Neuronal stem cell (in vitro differentiated cells): ENCODE results near the gene SLC6A6.

Experiments used
- DNase-seq: peaks from one replicate; pipeline ENCODE4 v3.0.0-alpha.2; 2013; ENCODE audit warnings: low spot score
- H2AFZ ChIP-seq: one replicate; pipeline ENCODE4 v1.6.1; 2013; ENCODE audit warnings: mild to moderate bottlenecking, low read length, inconsistent platforms
- H2AK5ac ChIP-seq: 2 replicates; pipeline ENCODE4 v1.6.1; 2013; ENCODE audit warnings: low read depth, mild to moderate bottlenecking, inconsistent platforms, low read length, moderate library complexity, mixed read lengths
- H2BK120ac ChIP-seq: 2 replicates; pipeline ENCODE4 v1.6.1; 2013; ENCODE audit warnings: low read depth, mild to moderate bottlenecking, inconsistent platforms, low read length, moderate library complexity, mixed read lengths
- H2BK12ac ChIP-seq: one replicate; pipeline ENCODE4 v1.6.1; 2013; ENCODE audit warnings: low read length, inconsistent platforms
- H2BK15ac ChIP-seq: 2 replicates; pipeline ENCODE4 v1.6.1; 2013; ENCODE audit warnings: mild to moderate bottlenecking, low read length, inconsistent platforms, mixed read lengths
- H2BK5ac ChIP-seq: one replicate; pipeline ENCODE4 v1.6.1; 2013; ENCODE audit warnings: inconsistent platforms, mild to moderate bottlenecking, low read length, moderate library complexity
- H3K14ac ChIP-seq: one replicate; pipeline ENCODE4 v1.6.1; 2013; ENCODE audit warnings: low read length, inconsistent platforms
- H3K18ac ChIP-seq: 2 replicates; pipeline ENCODE4 v1.6.1; 2013; ENCODE audit warnings: low read length, inconsistent platforms
- H3K23ac ChIP-seq: 2 replicates; pipeline ENCODE4 v1.6.1; 2013; ENCODE audit warnings: low read depth, mild to moderate bottlenecking, mixed read lengths, low read length, inconsistent platforms; ENCODE audit not compliant: poor library complexity
- H3K27ac ChIP-seq: replicated peaks from 3 replicates; pipeline ENCODE4 v1.5.1; 2013; ENCODE audit warnings: low read length, inconsistent platforms
- H3K27me3 ChIP-seq, 3 experiments: 2 replicates each; pipeline ENCODE4 v1.6.1; 2013; ENCODE audit warnings: low read length in 3 of 3, mild to moderate bottlenecking in 2 of 3, inconsistent platforms in 1 of 3, low read depth in 1 of 3, mixed read lengths in 1 of 3, moderate library complexity in 1 of 3; ENCODE audit not compliant: control insufficient read depth in 3 of 3, insufficient read depth in 3 of 3
- H3K36me3 ChIP-seq, 2 donors: replicated peaks in 1 of 2; 2 replicates each; pipeline ENCODE4 v1.6.1; 2013; ENCODE audit warnings: low read length in 2 of 2; ENCODE audit not compliant: control insufficient read depth in 2 of 2, insufficient read depth in 2 of 2
- H3K4ac ChIP-seq: 2 replicates; pipeline ENCODE4 v1.6.1; 2013; ENCODE audit warnings: inconsistent platforms, mild to moderate bottlenecking, low read length, moderate library complexity
- H3K4me1 ChIP-seq, 2 donors: 1 replicate in 1 of 2; 2 replicates in 1 of 2; pipeline ENCODE4 v1.6.1; 2013; ENCODE audit warnings: low read length in 2 of 2, low read depth in 1 of 2; ENCODE audit not compliant: control insufficient read depth in 2 of 2, insufficient read depth in 1 of 2
- H3K4me2 ChIP-seq: one replicate; pipeline ENCODE4 v1.6.1; 2013; ENCODE audit warnings: mild to moderate bottlenecking, low read length, inconsistent platforms; ENCODE audit not compliant: insufficient read depth, poor library complexity, severe bottlenecking
- H3K4me3 ChIP-seq, 2 donors: 2 replicates each; pipeline ENCODE4 v1.5.1; 2013; ENCODE audit warnings: low read length in 2 of 2, mild to moderate bottlenecking in 2 of 2, inconsistent platforms in 1 of 2, moderate library complexity in 1 of 2
- H3K79me1 ChIP-seq: one replicate; pipeline ENCODE4 v1.6.1; 2013; ENCODE audit warnings: low read depth, mild to moderate bottlenecking, inconsistent platforms, low read length, moderate library complexity
- H3K9ac ChIP-seq: one replicate; pipeline ENCODE4 v1.6.1; 2013; ENCODE audit warnings: mild to moderate bottlenecking, low read depth, low read length, inconsistent platforms; ENCODE audit not compliant: poor library complexity
- H3K9me3 ChIP-seq, 2 donors: replicated peaks in 1 of 2; 2 replicates each; pipeline versions ENCODE3 to v1.6.1; 2013; ENCODE audit warnings: low read length in 2 of 2, mild to moderate bottlenecking in 2 of 2, inconsistent platforms in 1 of 2, low read depth in 1 of 2, mixed read lengths in 1 of 2, moderate library complexity in 1 of 2; ENCODE audit not compliant: control insufficient read depth in 2 of 2, insufficient read depth in 1 of 2
- H4K8ac ChIP-seq: one replicate; pipeline ENCODE4 v1.6.1; 2013; ENCODE audit warnings: low read depth, mild to moderate bottlenecking, inconsistent platforms, low read length, moderate library complexity
- H4K91ac ChIP-seq: one replicate; pipeline ENCODE4 v1.6.1; 2013; ENCODE audit warnings: low read length, low read depth, mild to moderate bottlenecking, inconsistent platforms; ENCODE audit not compliant: poor library complexity
- WGBS, 2 donors: extraction: QIAGEN DNeasy Blood & Tissue Kit; methylation state at CpG; one replicate each; pipeline ENCODE4 v1.1.7; 2013; ENCODE audit warnings: missing lambda C conversion rate in 2 of 2, mixed read lengths in 1 of 2; ENCODE audit not compliant: insufficient read length in 2 of 2, insufficient replicate concordance in 1 of 2; ENCODE audit errors: extremely low coverage in 2 of 2; 5-methylcytosine and 5-hydroxymethylcytosine counted together

The SLC6A6 gene

DNA sequence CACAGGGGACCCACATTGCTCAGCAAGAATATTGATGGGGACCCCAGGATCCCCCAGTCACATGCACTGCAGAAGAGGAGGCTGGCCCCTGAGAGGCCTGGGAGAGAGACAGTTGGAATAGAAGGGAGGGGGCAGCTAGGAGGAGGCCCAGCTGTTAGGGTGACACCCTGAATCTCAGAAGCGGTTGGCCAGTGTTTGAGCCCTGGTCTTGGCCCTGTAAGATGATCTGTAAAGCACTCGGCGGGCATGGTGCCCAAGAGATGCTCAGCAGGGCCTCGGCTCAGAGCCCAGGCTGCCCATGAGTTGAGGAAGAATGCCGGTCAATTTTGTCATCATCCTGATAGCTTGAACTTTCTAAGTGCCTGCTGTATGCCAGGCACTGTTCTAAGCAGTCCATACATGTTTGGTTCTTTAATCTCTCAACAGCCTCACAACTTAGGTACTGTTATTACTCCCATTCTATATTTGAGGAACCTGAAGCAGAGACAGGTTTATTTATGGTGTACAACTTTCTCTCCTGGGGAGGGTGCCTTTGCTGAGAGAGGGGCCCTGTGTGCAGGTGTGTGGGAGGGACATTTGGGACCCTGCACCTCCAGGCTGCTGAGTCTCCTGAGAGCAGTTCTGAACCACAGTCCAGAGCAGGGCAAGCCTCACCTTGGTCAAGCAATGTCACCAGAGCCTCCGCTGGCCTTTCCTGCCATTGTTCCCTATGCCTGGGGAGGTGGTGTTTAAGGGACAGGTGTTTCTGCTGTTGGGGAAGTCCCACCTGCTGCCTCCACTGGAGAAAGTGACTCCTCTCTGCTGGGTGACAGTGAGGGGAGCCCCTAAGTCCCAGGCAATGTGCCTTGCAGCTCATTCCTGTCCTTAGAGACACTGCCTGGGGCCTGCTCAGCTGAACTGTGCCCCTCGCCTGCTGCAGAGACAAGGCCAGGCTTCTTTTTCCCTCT lies 26.0 kb downstream of the SLC6A6 start:
- no peak overlapping the region for H3K4me2 ChIP-seq
- H2BK15ac ChIP-seq: no peak overlapping the region
- H3K27me3 ChIP-seq: no peaks in the 10 kb centered on the region
- no peak overlapping the region for H3K4me3 ChIP-seq
- no peak overlapping the region for H3K14ac ChIP-seq
- H4K8ac ChIP-seq: no peak overlapping the region
- WGBS, 2 donors: no CpG with 5 or more reads among the region's 7 CpGs
- H2AK5ac ChIP-seq: no peak overlapping the region
- peaks cover 2% of the 10 kb centered on the region for H3K79me1 ChIP-seq
- peaks cover 13 to 35% of the 10 kb centered on the region in 2 donors for H3K4me1 ChIP-seq
- H2BK5ac ChIP-seq: no peak overlapping the region
- H3K9ac ChIP-seq: no peak overlapping the region
- no peak overlapping the region for H2AFZ ChIP-seq
- no peak overlapping the region for H3K23ac ChIP-seq
- no peak overlapping the region for H2BK120ac ChIP-seq
- H3K27ac ChIP-seq: no peak overlapping the region
- no peaks in the 10 kb centered on the region for H3K9me3 ChIP-seq
- no peak overlapping the region for H3K4ac ChIP-seq
- no peak for DNase-seq
- H4K91ac ChIP-seq: no peak overlapping the region
- no peak overlapping the region for H2BK12ac ChIP-seq
- H3K36me3 ChIP-seq: peaks cover 0 to 4% of the 10 kb centered on the region in 2 donors
- no peak overlapping the region for H3K18ac ChIP-seq

DNA sequence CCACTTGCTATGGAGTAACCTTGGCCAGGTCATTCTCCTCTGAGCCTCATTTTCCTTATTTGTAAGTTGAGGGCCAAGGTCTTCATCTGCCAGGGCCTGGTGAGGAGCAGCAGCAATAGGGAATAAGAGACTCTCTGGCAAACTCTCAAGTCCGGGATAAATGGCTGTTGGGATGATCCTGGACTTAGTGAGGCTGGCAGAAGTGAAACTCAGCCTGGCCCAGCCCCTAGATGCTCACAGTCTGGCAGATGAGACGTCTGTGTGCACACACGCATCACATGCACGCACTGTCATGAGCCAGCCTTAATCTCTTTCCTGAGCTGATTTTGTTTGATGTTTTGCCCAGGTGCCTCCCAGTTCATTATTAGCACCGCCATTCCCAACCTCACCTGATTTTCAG lies 26.8 kb downstream of the SLC6A6 start:
- H3K27ac ChIP-seq: no peak overlapping the region
- no peak overlapping the region for H2AK5ac ChIP-seq

DNA sequence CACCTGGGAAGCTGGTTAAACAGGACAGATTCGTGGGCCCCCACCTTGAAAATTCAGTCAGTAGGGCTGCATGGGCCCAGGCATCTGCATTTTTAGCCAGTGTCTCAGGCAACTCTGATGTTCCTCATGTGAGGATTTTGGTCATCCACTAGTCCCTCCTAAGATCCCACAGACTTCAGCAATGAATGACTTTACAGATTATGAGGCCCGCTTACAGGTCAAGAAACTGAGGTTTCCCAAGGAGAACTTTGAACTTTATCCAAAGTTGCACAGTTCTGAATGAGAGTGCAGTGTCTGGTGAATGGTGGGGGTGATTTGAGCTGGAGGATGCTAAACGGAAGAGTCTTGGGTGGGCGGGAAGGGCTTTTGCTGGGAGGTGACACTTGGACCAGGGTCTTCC lies 27.2 kb downstream of the SLC6A6 start:
- H4K91ac ChIP-seq: no peak overlapping the region
- no peak overlapping the region for H2BK12ac ChIP-seq
- no peak overlapping the region for H3K18ac ChIP-seq
- WGBS, 2 donors: no CpG with 5 or more reads among the region's 4 CpGs
- H2BK15ac ChIP-seq: no peak overlapping the region
- H3K27me3 ChIP-seq: no peaks in the 10 kb centered on the region
- H4K8ac ChIP-seq: no peak overlapping the region
- peaks cover 2% of the 10 kb centered on the region for H3K79me1 ChIP-seq
- H3K4ac ChIP-seq: no peak overlapping the region
- H3K36me3 ChIP-seq: peaks cover 0 to 4% of the 10 kb centered on the region in 2 donors
- no peak overlapping the region for H2BK120ac ChIP-seq
- H3K27ac ChIP-seq: no peak overlapping the region
- H3K9me3 ChIP-seq: no peaks in the 10 kb centered on the region
- H2BK5ac ChIP-seq: no peak overlapping the region
- H2AK5ac ChIP-seq: no peak overlapping the region
- peaks cover 12 to 35% of the 10 kb centered on the region in 2 donors for H3K4me1 ChIP-seq
- no peak overlapping the region for H3K9ac ChIP-seq
- H3K4me3 ChIP-seq: no peak overlapping the region
- H3K4me2 ChIP-seq: no peak overlapping the region
- no peak for DNase-seq
- no peak overlapping the region for H2AFZ ChIP-seq
- H3K14ac ChIP-seq: no peak overlapping the region
- H3K23ac ChIP-seq: no peak overlapping the region

More for the DNA sequence above, 26.8 kb downstream of the SLC6A6 start:
- Histone ChIP-seq H3K9ac (no peak overlapping the region), H4K91ac (no peak overlapping the region), H3K36me3 (peaks cover 0 to 4% of the 10 kb centered on the region in 2 donors), H3K14ac (no peak overlapping the region), H3K23ac (no peak overlapping the region), H3K18ac (no peak overlapping the region), H2BK15ac (no peak overlapping the region), H3K79me1 (peaks cover 2% of the 10 kb centered on the region), H2BK12ac (no peak overlapping the region), H2BK120ac (no peak overlapping the region), H3K4me1 (peaks cover 12 to 35% of the 10 kb centered on the region in 2 donors), H3K9me3 (no peaks in the 10 kb centered on the region), H3K4ac (no peak overlapping the region), H2AFZ (no peak overlapping the region), H2BK5ac (no peak overlapping the region), H3K4me3 (no peak overlapping the region), H3K27me3 (no peaks in the 10 kb centered on the region), H3K4me2 (no peak overlapping the region), H4K8ac (no peak overlapping the region)
- DNase-seq: no peak
- WGBS, 2 donors: no CpG with 5 or more reads among the region's 5 CpGs

DNA sequence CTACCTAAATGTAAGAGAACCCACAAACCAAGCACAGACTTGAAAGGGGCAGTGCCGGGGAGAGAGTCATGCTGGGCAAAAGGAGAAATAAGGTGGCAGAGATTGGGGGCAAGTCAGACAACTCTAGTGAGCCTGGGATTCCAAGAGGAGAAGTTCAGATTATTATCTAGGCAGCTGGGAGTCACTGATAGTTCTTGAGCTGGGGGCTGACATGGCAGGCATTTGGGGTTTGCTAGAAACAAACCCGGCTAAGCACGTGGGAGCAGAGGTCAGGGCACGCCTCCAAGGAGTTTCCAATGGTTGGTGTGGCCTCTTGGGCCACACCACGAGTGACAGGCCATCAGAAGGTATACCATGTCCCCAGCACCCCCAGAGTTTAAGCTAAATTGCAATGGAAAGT lies 27.6 kb downstream of the SLC6A6 start:
- Histone ChIP-seq H3K9me3 (no peaks in the 10 kb centered on the region), H2AFZ (no peak overlapping the region), H3K27me3 (no peaks in the 10 kb centered on the region), H3K4me3 (no peak overlapping the region), H2AK5ac (no peak overlapping the region), H4K91ac (no peak overlapping the region), H3K14ac (no peak overlapping the region), H4K8ac (no peak overlapping the region), H3K23ac (no peak overlapping the region), H3K4me2 (no peak overlapping the region), H3K4ac (no peak overlapping the region), H3K27ac (no peak overlapping the region), H3K79me1 (peaks cover 2% of the 10 kb centered on the region), H2BK15ac (no peak overlapping the region), H3K18ac (no peak overlapping the region), H3K4me1 (peaks cover 16 to 34% of the 10 kb centered on the region in 2 donors), H2BK12ac (no peak overlapping the region), H3K9ac (no peak overlapping the region), H2BK5ac (no peak overlapping the region), H3K36me3 (peaks cover 0 to 4% of the 10 kb centered on the region in 2 donors), H2BK120ac (no peak overlapping the region)
- DNase-seq: no peak
- WGBS, 2 donors: no CpG with 5 or more reads among the region's 5 CpGs
